Epithelial cell of prostate (primary cell): Measurements from ENCODE around the gene MACROD2.

ENCODE experiments used
- DNase-seq: peaks from one replicate; pipeline ENCODE4 v3.0.0-alpha.2; 2011; ENCODE audit warnings: low read depth, low spot score
- H3K27ac ChIP-seq: fragments of 450-650 bp; 2 replicates; pipeline ENCODE4 v1.5.1; 2017; ENCODE audit warnings: mild to moderate bottlenecking

The MACROD2 gene

DNA sequence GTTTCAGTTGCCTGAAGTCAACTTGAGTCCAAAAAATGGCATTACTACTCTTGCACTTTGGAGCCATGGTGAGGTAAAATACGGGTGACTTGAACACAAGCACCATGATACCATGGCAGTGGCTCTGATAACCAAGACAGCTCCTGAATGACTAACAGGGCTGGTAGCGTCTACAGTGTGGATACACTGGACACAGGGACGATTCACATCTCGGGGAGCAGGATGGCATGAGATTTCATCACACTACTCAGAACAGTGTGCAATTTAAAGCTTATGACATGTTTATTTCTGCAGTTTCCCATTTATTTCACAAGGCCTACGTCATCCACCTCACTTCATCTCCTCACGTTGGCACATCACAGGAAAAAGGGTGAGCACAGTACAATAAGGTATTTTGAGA lies 1627.1 kb downstream of the MACROD2 start:
- DNase-seq: no peak
- H3K27ac ChIP-seq: no peak overlapping the region

DNA sequence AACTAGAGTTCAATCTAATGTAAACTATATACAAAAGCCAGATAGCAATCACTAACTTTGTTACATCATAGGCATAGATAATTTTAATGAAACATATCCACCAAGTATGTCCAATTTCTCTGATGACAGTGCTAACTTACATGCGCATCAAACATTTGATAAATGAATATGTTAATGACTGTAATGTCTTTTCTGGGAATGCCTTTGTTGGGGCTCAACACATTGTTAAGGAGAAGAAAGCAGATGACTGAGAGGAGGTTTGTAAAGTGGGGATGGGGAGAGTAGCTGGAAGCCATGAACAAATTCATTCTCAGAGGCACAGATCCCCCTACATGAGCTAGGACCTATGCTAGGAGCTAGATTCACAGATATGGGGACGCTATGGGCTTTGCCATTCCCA lies 1627.9 kb downstream of the MACROD2 start:
- no peak for DNase-seq
- H3K27ac ChIP-seq: no peak overlapping the region

DNA sequence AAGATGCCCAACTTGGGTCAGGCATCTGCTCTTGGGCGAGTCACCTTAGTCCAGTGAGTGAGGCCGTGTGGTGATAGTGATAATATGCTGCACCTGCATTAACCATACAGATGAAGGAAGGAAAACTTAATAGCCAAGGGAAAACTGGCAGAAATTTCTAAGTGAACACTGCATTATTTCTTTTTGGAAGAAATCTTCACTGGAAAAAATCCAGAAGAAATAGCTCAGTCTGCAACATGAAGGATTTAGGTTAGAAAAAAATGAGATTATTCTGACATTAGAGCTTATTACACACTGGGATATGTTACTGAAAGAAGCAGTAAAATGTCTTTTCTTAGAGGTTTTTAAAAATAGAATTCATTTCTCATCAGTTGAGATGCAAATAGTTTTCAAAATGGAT lies 1630.7 kb downstream of the MACROD2 start:
- DNase-seq: no peak
- H3K27ac ChIP-seq: no peak overlapping the region

DNA sequence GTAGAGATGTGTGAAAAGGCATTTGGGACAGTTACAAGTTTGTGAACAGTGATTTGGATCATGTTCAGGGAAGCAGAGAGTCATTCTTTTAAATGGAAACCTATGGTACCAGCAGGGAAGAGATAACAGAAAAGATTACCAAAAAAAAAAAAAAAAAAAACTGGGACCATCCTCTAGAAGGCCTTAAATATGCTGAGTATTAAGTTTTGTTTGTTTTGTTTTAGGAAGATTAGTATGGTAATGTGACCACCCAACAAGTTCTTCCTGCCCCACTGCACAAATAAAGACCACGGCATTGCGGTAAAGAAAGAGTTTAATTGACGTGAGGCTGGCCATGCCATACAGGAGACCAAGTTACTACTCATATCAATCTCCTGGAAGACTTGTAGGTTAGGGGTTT lies 1631.8 kb downstream of the MACROD2 start:
- DNase-seq: no peak
- H3K27ac ChIP-seq: no peak overlapping the region

DNA sequence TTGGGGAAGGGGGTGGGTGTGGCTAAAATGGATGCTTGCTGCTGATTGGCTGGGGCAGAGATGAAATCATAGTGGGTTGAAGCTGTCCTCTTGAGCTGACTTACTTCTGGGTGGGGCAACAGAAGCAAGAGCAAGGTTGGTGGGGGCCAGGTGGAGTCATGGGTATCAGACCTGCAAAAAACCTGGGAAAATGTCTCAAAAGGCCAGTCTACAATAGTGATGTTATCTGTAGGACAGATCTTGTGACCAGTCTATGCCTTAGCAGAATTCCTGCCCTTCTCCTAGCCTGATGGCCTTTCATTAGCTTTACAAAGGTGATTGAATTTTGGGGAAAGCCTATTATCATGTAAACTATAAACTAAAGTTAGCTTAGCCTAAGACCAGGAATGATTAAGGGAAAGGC lies 1632.2 kb downstream of the MACROD2 start:
- DNase-seq: no peak
- no peak overlapping the region for H3K27ac ChIP-seq

GRCh38 chr20:15628851-15629353 lies 1633.6 kb downstream of the MACROD2 start:
- H3K27ac ChIP-seq: no peak overlapping the region

DNA sequence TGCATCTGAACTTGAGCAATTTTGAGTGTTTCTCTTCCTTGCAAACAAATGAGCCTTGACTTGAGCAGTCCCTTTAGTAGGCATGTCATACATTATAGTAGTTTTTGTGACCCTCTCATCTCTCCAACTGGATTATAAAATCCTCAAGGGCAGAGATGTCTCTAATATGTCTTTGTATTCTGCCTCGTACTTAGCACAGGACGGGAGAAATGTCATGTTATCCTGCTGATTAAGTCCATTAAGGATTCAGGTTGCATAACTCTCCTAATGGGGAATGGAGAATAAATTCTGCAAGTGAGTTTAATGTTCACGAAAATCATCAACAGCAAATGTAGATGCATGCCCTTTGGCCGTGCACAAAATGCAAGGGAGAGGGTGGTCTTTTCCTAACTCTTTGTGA lies 1635.0 kb downstream of the MACROD2 start:
- no peak for DNase-seq
- H3K27ac ChIP-seq: no peak overlapping the region

More at GRCh38 chr20:15628851-15629353, 1633.6 kb downstream of the MACROD2 start:
- DNase-seq: no peak

GRCh38 chr20:15632680-15633079 lies 1637.4 kb downstream of the MACROD2 start:
- no peak for DNase-seq
- H3K27ac ChIP-seq: no peak overlapping the region

DNA sequence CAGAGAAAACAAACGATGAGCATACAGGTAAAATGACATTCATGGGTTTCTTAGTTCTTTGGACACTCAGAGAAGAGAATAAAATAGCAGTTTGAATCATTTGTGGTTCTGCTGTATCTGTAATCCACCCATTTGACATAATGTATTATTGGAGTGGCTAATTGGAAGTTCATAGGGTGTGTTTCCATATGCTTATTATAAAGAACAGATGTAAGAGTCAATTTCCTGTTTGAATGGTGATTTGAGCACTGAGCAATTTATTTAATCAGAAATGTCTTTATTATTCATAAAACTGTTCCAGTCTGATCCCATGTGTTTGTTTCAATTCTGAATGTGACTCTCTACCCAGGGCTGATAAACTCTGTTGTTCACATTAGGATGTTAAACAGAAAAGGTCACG lies 1638.8 kb downstream of the MACROD2 start:
- no peak overlapping the region for H3K27ac ChIP-seq
- no peak for DNase-seq

GRCh38 chr20:15637546-15637945 lies 1642.2 kb downstream of the MACROD2 start:
- DNase-seq: no peak
- no peak overlapping the region for H3K27ac ChIP-seq

GRCh38 chr20:15637950-15638754 lies 1642.8 kb downstream of the MACROD2 start:
- H3K27ac ChIP-seq: no peak overlapping the region
- DNase-seq: no peak

DNA sequence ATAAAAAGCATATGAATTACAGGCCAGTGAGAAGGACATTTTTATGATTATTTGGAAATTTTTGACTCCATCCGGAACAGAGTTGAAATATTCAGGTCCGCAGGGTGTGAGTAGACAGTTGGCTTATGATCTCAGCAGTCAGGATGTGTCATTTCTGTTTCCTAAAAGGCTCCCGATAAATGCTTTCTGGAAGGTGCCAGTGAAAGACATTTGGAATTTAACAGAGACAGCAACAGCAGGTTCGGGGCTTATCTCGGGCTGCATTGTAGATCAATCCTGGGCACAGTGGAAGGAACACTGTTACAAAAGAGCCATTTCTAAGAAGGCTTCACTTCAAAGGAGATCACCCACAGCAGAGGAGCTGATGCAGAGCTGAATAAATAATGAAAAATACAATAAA lies 1643.5 kb downstream of the MACROD2 start:
- no peak overlapping the region for H3K27ac ChIP-seq
- no peak for DNase-seq

DNA sequence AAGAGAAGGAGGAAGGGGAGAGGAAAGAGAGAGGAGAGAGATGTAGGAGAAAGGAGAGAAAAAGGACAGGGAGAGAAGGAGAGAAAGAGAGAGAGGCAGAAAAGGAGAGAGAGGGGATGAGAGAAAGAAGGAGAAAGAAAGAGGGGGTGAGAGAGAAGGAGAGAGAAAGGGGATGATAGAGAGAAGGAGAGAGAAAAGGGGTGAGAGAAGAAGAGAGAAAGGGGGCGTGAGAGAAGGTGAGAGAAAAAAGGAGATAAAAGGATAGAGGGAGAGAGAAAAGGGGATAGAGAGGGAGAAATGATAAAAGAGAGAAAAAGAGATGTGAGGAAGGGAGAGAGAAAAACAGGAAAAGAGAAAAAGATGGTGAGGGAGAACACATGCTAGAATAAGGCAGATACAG lies 1644.5 kb downstream of the MACROD2 start:
- DNase-seq: no peak
- no peak overlapping the region for H3K27ac ChIP-seq

DNA sequence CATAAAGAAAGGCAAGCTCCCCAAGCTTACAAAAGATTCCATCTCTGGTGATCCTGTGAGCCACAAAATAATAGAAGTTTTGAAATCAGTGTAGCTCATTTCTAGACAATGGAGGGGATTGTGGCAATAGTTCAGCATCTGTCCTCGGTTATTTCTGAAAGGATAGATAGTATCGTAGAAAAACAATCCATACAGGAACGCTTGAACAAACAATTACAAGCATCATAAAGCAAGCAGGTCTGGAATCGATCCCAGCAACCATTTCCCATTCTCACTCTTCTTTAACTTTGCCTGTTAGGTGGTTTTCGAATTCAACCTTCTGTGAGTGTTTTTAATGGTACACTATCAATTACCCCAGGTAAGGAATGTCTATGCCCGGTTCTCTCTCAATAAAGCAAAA lies 1646.8 kb downstream of the MACROD2 start:
- DNase-seq: no peak
- H3K27ac ChIP-seq: no peak overlapping the region

- DNase-seq: no peak
- no peak overlapping the region for H3K27ac ChIP-seq
Measured at GRCh38 chr20:15642676-15643075, 1647.4 kb downstream of the MACROD2 start.

GRCh38 chr20:15643713-15644112 lies 1648.4 kb downstream of the MACROD2 start:
- DNase-seq: no peak
- H3K27ac ChIP-seq: no peak overlapping the region

- no peak for DNase-seq
- H3K27ac ChIP-seq: no peak overlapping the region
Measured at GRCh38 chr20:15645816-15646215, 1650.5 kb downstream of the MACROD2 start.

DNA sequence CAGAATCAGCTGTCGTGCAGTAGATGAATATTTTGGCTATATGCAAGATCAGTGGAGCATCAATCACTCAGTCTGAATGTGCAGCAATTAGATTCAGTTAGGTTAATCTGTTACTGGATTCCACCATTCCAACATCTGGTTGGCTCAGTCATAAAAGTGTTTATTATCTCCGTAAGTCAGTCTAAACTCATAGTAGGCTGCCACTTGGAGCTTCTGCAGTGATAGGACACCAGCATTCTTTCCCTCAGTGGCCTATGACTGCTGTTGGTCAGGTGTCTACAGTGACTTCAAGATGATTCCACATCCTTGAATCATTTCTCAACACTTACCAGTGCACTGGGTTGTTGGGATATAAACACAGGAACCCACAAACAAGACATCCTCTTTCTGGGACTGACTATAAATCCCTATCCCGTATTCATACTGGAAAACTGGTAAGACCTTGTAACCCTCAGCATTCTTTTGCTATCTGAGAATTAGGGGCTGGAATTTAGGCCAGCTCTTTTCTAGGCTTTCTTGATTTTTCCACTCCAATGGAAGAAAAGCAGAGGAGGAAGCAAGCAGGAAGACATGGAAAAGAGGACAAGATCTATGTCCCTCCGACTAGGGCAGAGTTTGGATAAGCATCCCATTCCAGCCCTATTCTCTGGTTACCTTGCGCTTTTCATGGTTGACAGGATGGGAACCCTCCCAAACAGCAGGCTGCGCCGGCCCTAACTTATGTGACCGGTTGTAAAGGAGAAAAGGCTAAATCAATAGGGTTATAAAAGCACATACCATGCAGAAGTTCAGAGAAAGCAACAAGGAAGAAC lies 1658.3 kb downstream of the MACROD2 start:
- no peak for DNase-seq
- H3K27ac ChIP-seq: no peak overlapping the region

DNA sequence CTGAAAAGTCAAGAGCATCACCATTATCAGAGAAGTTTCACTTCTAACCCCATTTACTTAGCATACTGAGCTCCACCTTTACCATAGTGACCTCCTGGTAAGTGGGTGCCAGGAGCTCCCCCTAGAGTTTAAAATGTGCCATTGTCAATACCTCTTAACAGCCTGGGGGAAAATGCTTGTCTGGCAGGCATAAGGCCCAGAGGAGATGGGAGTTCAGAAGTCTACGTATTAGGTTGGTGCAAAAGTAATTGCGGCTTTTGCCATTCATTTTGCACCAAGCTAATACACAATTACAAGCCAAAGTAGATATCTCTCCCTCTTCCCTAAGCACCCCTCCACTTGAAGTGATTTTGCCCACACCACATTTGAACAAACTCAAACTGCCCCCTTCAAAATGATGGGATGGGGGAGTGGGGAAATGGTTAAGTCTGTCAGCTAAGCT lies 1658.9 kb downstream of the MACROD2 start:
- no peak for DNase-seq

GRCh38 chr20:15655295-15655874 lies 1660.1 kb downstream of the MACROD2 start:
- no peak for DNase-seq
- no peak overlapping the region for H3K27ac ChIP-seq

More for the DNA sequence above, 1658.9 kb downstream of the MACROD2 start:
- H3K27ac ChIP-seq: no peak overlapping the region

DNA sequence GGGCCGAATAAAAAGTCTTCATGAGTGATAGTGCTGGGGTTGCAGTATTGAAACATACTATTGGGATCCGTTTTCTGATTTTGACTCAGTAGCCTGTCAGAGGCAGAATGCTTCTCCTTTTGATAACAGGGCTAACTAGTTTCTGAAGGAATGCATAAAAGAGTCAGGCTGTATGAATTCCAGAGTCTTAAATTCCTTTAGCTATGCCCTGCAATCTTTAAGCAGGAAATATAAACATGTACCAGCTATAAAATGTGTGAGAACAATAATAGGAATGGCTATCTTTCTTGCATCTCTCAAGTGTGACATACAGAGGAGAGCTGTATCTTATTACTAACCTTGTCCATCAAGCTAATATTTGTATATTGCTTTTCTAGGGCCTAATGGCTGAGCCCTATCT lies 1660.8 kb downstream of the MACROD2 start:
- no peak overlapping the region for H3K27ac ChIP-seq
- no peak for DNase-seq
